Measurements from ENCODE around the gene HLCS.
"Not testable (repeated sequence)": the region's sequence is repeated elsewhere in the genome, so short reads cannot be mapped to it uniquely, and the experiment has no call there.

Gene HLCS

DNA sequence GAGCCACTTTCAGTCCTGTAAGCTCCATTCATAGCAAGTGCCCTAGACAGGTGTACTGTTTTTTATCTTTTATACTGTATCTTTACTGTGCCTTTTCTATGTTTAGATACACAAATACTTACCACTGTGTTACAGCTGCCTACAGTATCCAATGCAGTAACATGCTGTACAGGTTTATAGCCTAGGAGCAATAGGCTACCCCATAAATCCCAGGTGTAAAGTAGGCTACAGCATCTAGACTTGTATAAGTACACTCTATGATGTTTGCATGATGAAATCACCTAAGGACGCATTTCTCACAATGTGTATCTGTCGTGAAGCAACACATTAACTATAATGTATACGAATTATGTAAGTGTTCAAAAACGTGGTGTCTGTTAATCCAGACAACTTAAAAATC, 10.7 kb downstream of the HLCS start:
- DNase-seq (ENCODE audit: low read depth): no peak

DNA sequence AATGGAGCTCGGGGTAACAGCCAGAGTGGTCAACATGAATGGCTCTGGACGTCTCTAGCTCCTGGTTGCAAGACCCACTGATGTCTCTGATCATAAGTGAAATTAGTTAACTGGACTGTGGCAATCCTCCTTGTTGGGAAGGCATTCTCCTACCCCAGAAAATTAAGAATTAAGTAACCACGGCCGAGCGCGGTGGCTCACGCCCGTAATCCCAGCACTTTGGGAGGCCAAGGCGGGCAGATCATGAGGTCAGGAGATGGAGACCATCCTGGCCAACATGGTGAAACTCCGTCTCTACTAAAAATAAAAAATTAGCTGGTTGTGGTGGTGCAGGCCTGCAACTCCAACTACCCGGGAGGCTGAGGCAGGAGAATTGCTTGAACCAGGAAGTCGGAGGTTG, 14.1 kb downstream of the HLCS start:
- DNase-seq (ENCODE audit: low read depth): not testable (repeated sequence)

DNA sequence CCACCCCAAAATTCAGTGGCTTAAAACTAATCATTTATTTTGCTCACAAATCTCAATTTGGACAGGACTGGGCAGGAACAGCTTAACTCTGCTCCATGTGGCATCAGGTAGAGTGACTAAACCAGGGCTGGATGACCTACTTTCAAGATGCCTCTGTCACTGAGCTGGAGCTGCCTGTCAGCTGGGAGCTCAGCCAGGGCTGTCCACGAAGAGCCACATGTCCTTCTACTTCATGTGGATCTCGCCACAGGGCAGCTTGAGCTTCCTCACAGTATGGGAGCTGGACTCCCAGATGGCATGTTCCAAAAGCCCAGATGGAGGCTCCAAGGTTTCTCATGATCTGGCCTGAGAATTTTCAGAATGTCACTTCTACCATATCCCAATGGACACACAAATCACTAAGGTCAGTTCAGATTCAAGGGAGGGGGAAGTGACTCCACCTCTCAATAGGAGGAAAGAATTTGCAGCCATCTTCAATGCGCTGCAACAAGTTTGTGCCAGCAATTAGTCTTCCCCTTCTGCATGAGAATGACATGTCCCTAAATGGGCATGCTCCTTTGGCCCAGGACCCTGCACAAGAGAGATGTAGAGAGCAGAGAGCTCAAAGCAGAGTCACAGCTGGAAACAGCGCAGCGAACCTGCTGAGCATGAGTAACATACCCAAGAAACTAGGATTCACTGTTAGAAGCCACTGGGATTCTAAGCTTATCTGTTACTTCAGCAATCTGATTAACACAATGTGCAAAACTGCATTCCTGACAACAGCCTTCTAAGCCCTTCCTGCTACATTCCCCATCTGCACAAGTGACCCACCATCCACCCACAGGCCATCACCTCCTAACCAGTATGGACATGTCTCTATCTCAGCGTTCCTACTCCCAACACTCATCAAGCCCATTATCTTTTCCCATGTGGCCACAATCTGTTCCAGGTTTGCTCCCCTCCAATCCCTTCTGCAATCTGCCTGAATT, 17.0 kb downstream of the HLCS start:
- DNase-seq (ENCODE audit: low read depth): peak; percentile 27

DNA sequence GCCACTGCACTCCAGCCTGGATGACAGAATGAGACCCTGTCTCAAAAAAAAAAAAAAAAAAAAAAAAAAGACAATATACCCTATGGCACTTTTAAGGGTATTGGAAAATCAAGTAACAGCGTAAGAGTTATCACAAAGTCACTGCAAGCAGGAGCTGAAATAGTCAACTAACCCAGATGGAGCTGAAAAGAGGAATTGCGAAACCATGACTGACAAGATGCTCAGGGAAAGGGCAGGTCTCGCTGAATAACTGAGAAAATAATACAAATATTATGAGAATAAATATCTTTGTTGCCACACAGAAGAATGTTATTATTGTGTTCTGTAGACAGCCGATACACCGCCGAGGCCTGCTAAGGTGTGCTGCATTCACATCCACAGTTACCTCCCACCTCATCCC, 17.8 kb downstream of the HLCS start:
- peak; percentile 78 for DNase-seq (ENCODE audit: low read depth)

DNA sequence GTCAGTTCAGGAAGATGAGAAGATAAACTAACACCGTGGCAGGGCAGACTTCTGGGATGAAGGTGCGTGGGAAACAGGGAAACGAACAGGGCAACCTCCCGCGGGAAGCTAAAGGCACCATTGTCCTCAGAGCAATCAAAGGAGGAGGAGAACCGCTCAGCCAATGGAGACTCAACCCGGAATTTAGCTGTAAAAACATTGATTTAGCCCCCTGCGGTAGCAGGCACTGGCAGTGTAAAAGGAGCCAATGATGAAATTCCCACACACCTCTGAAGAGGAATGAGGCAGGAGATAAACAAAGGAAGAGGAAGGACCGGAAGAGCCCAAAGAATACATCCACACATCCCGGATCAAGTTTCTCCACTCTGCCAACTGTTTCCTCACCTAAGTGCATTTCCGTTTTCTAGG, 19.5 kb downstream of the HLCS start:
- no peak for DNase-seq (ENCODE audit: low read depth)

DNA sequence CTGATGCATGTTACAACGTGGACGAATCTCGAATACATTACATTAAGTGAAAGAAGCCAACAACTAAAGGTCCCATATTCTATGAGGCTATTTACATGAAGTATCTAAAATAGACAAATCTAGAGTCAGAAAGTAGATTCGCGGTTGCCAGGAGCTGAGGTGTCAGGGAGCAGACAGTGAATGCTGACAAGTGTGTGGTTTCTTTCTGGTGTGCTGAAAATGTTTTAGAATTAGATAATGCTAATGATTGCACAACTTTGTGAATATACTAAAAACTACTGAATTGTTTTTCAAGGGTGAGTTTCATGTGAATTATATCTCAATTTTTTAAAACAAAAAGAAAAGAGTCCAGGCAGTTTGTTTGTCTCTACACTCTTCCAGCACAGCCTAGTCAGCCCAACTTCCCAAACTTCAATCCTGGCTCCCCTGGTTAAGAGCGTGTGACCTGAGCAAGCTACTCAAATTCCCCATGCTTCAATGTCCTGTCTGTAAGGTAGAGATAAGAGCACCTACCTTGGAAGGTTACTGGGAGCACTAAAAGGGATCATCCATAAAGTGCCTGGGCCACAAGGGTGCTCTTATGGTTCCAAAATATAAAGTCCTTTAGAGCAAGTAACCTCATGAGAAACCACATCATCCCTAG, 20.9 kb downstream of the HLCS start:
- peak; percentile 77 for DNase-seq (ENCODE audit: low read depth)

DNA sequence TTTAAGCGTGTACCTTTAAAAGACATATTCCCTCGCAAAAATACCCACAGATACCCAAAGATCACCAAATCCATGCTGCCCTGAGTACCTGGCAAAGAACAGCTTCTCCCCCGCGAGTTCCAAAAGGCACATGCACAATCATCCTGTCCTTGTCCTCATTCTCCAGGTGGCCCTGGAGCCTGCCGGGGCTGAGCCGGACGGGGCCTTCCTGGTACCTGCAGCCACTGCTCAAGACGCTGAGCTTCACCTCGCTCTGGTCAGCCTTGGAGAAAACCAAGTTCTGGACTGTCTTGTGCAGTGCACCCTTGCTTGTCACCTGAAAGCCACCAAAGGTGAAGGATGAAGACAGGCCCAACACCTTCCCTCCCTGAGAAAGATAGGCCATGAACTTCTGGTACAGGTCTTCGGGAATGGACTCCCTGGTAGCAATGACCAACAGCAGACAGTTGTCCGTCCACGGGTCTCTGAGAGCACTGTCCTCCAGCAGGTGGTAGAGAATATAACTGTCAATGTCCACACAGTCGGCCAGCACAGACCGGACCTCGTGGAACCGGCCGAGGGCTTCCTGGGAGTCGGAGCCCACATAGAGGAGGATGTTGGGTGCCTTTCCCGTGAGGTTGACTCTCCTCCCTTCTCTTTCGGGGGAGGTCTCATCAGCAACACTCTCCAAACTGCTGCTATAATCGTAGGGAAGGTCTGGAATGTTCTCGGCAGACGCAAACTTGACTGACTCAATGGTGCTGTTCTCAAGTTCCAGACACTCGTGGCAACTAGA, 29.9 kb downstream of the HLCS start:
- DNase-seq (ENCODE audit: low read depth): no peak

DNA sequence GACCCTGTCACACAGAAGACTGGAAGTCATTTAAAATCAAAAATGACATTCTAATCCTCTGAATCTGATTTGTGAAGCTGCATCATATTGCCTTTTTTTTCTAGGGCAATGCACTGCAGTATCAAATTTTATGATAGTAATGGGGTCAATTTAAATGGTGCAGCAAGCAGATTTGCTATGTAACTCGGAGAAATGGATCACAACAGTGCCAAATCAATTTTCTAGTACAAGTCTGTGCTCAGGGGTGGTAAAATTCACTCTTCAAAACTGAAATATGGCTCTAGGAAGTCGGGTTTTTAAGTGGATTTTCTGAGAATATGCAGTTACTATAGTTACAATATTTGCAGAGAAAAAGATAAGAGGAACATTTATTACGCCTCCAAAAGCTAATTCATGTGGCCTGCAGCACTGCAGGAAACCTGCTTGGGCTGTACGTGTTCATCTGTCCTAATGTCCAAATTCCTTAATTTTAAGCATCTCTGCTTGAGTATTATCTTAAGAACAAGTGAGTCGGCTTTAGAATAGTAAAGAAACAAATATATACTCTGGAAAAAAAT, 31.5 kb downstream of the HLCS start:
- DNase-seq (ENCODE audit: low read depth): no peak

DNA sequence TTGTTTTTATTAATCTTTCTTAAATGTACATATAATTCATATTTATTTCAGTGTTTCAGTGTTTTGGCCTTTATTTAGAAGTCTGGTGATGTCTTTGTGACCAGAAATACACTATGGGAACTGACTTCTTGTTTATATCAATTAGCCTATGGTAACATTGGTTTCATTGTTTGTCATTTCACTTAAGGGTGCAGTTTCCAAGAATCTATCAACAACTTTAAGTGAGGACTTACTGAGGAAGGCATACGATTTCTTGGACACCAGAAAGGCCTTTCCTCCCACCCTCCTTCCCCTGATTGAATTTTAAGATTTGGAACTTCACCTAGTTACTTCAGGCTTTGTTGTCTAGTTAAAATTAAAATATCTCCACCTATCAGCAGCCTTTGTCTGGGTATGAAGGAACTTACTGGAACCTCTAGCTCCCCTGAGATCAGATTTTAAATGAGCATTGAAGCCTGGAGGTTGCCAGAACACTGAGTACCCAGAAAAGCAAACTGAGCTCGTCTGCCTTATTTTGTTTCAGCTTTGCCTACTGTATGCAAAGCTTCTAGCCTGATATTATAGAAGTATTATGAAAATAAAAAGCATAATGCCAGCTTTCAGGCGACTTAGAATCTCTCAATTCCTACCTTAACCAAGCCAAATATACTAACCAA, 34.2 kb downstream of the HLCS start:
- DNase-seq (ENCODE audit: low read depth): no peak

DNA sequence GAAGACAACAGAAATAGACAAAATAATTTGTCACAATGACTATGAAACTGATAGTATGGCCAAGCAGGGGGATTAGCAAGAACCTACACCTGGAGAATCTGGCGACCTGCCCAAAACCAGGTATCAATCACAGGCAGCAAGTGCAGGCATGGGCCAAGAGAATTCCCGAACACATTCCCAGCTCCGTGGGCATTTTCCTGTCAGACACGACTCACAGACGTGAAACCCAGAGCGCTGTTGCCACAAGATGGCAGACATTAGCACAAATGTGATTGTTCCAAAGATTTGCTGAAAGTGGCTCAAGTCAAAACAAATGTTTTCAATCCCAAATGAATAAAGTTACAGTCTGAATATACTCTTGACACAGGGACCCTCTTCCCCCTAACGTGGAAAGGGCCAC, 36.8 kb downstream of the HLCS start:
- no peak for DNase-seq (ENCODE audit: low read depth)

DNA sequence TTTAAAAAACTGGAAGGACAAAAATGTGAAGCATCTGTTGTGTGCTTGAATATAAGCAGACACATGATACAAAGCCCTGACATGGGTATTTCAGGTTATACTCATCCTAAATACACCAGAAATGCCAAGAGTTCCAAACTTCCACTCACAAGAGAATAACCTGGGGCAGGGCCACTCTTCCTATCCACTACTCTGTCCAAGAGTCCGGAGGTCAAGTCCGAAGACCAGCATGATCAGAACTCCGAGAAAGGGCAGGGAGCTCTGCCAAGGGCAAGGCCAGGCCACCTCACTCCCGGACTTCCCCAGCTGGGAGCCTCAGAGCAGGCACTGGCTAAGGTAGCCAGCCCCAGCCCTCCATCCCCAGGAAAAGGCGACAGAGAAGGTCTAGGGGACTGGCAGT, 37.5 kb downstream of the HLCS start:
- no peak for DNase-seq (ENCODE audit: low read depth)

DNA sequence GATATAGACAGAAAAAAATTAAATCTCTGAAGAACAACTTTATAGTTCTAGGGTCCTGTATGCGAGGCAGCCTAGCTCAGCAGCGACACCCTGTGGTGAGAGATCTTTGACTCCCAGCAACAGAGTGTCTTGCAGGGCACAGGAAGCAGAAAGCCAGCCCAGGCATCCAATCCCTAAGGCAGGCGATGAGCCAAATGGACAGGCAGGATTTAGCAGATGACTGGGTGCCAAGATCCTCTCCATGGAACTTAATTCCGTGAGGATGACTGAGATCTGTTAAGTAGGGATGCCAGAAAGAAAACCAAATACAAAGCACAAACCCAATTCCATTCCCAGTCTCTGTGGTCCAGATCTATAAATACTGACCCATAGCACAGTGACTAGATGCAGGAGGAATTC, 38.8 kb downstream of the HLCS start:
- peak; percentile 78 for DNase-seq (ENCODE audit: low read depth)

DNA sequence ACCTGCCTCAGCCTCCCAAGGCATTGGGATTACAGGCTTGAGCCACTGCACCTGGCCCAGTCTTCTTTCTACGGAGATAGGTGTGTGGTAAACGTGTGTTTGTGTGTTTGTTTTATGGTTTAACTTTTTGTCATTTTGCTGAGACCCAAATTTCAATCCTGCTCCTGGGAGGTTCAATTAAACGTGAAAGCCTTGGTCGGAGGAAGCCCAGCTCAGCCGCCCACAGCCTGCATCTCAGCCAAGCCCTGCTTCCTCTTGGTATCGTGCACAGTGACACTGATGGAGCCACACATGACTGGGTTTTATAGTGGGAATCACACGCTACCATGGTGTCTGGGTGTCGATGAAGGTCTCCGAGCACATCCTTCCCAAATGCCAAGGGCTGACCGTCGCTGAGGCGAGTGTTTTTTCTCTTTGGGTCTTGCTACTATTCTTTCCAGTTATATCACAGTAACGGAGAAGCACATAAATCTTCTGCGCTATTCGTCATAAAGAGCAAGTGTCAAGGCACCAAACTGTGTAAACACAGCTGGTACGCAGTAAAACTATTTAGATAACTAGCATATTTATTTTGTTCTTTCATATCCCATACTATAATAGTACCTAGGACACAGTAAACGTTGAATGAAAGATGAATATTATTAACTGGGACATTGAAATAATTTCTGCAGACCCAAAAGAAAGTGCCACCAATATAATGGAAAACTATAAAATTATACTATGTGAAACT, 39.3 kb downstream of the HLCS start:
- DNase-seq (ENCODE audit: low read depth): no peak

DNA sequence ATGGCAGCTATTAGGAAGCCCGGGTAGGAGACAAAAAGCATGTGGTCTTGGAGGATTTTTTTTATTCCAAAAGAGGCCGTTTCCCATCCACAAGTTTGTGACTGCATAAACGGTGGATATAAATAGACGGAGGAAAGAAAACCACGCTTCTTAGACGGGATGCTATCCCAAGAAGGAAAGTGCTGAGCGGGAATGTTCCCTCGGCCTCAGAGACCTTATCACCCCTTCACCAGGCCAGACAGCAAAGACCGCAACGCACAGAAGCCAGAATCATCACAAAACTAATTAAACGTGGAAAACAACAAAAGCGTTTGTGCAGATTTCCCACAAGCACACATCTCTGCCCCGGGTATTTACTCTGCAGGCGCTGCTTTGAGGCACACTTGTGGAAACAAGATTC, 43.2 kb downstream of the HLCS start:
- no peak for DNase-seq (ENCODE audit: low read depth)

DNA sequence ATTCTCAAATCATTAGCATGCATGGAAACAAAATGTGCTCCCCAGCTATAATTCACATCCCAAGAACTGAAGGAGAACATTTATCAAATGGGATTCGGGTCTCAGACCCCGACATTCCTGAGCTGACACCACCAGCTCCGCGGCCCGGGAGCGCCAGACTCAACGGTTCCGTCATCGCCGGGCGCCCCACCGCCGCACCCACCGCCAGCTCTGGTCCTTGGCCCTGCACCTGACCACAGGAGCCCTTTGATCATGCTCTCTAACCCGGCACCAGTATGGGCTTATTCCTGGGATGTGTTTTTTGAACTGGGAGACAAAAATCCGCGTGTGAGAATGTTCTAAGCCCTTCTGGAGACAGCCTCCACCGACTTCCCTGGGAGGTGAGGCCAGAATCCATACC, 43.6 kb downstream of the HLCS start:
- DNase-seq (ENCODE audit: low read depth): no peak

DNA sequence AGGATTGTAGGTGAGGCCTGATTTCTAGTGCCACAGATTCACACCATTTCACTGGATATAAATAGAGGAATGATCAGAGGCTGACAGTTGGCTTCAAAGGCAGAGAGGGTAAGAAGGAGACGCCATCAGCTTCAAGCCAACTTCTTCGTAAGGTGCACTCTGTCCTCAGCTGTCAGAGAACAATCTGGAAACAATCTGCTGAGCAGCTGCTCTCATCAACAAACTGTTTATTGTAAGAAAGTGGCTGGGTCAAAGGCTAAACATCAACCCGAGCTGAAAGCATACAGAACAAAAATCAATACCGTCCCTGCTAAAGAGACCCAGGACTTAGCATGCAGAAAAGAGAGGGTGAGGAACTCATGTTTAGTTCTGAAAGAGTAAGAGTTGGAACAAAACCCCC, 48.2 kb downstream of the HLCS start:
- no peak for DNase-seq (ENCODE audit: low read depth)

DNA sequence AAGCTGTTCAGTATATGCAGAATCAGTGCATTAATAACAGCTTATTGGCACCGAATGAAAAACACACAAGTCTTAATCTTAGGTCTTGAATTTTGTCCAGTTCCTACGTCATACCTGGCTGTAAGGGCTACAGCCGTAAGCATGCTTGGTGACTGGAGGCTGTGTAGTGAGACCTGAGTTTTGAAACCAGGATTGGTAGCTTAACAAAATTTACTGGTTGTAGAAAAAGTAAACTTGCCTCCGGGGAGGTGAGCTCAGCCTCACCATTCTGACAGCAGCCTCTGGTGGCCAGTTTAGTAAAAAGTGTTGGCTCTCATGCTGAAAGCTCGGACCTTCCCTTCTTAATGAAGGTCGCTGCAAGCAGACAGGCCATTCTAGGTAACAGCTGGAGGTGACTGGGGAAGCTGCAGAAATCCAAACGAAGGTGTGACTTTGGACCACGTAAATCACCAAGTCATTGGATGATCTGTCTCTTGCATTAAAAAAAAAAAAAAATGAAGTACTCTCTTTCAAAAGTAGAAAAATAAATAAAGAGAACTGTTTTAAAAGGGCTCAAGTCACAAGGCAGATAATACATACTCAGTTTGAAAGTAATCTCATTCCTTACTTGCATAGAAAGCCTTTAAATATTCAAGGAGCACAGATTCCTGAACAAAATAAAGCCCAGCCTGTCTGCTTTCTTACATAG, 48.9 kb downstream of the HLCS start:
- DNase-seq (ENCODE audit: low read depth): peak; percentile 70

DNA sequence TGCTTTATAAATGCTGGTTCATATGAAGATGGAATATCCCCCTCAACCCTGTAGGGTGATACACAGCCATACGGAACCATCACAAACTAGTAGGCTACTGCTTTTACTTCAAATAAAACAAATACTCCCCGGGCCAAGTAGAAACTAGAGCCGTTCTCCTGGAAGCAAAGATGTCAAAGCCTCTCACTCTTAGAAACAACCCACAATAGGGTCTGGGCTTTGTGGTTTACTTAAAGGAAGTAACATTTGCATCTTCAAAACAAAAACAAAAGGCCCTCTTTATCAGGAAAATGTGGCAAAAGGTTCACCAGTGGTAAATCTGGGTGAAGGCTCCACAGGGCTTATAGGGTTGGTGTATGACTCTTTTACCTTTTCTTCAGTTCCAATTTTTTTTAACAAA, 49.8 kb downstream of the HLCS start:
- no peak for DNase-seq (ENCODE audit: low read depth)

DNA sequence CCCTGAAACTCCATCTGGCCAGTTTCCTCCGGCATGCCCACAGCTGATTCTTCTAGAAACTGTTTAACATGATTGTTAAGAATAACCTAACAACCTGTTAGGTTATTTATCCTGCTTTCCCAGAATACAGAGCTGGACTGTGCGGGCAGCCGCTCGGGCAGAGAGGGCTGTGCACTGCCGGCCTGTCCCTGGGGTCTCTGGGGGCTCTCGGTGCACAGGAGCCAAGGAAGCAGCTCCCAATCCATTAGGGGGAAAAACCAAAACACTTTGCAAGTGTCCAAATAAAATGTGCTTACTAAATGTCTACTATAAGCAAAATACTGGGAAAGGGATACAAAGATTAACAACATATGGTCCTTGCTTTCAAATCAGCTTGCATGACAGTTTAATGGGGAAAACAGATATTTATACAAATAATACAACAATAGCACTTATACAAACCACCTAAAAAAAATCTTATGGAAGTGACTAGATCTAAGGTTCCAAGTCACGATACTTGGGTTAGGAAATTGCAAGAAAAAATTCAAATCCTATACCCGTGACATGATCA, 50.7 kb downstream of the HLCS start:
- no peak for DNase-seq (ENCODE audit: low read depth)

DNA sequence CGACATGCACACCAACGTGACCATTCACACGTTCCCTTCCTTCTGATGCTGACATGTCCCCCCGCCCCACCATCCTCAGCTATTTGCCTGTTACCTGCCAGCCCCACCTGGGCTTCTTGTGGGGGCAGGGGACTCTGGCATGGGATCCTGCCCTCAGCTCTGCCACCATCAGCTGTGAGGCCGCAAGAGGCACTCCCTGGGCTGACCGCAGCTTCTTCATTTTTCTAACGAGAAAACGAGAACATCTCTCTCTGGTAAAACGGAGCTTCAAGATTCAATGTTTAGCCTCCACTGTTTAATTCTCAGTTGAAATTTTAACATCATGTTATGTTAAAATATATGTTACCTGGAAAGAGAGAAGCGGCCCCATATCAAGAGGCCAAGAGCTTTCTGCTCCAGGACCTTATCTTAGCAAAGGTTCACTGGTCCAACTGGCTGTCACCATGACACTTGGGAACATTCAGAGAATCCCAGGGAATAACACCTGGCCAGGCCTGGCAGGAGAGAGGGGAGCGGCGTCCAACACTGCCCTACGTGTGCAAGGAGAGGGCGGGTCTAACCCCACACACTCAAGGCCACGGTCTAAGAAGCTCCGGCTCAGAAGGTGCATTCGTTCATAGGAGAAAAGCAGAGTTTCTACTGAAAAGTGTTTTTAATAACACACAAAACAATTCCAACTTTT, 51.3 kb downstream of the HLCS start:
- no peak for DNase-seq (ENCODE audit: low read depth)
